HG02973 (cell line): ENCODE results near the gene CBLN1.

Source experiments
- ATAC-seq: cut with Tn5 transposase; IDR thresholded peaks from one replicate; pipeline ENCODE4 v1.9.1; 2021; ENCODE audit warnings: moderate library complexity; ENCODE audit not compliant: unreplicated experiment

Gene CBLN1

DNA sequence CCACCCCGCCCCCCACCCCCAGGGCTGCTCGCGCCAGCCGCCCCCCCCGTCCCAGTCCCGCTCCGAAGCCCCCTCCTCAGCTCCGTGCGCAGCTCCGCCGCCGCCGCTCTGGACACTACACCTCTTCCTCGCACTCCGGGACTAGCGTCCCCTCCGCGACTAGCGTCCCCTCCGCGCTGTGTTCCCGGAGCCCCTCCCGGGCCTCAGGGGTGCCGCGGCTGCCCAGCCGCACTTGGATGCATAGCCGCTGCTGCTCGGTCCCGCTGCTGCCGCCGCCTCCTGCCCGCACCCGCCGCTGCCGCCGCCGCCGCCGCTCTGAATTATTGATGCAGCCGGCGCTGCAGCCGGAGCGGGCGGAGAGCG is at the start of gene CBLN1:
Gene CBLN1 (minus strand): TSS at position 359 of the 363 bp plus-strand sequence. CDS start 373 bp downstream, outside the sequence.
- ATAC-seq = peak; percentile 12

DNA sequence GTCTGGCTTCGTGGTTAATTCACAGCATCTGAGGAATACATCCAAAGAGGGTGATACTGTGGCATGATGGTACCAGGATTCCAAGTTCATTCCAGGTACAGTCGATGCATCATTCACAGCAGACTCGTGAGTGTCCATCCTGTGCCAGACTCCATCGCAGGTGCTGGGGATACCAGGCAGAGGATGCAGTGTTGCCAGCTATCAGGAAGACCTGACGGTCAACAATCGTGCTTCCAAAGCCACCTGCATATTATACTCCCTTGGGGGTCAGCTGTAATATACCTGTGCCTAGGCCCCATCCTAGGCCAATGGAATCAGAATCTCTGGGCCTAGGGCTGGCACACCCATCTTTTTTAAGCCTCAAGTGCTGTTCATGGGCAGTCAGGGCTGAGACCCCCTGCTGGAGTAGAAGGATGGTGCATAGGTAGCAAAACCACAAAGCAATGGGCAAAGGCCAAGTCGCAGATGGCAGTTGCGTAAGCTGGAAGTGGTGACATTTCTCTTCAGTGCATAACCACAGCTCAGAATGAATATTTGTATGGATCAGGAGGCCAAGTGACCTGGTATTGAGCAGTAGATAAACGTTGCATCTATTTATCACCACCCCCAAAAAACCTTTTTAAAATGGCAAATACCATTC is 49.0 kb upstream of the CBLN1 start:
- ATAC-seq = no peak

DNA sequence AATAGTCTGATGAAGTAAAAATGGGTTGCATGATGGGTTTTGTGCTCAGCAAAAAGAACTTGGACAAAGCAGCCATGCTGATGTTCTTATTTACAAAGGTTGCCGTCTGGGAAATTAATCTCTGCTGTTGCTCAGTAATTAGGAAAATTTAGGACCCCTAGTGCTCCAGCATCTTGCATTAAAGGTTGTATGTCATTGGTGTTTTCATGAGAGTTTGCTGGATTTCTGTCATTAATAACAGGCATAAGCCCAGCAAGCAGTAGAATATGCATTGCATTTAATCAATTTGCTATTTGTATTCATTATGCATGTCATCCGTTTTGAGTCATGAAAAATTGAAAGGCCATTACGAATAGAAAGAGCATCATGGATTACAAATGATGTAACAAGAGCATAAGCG is 46.7 kb upstream of the CBLN1 start:
- no peak for ATAC-seq

DNA sequence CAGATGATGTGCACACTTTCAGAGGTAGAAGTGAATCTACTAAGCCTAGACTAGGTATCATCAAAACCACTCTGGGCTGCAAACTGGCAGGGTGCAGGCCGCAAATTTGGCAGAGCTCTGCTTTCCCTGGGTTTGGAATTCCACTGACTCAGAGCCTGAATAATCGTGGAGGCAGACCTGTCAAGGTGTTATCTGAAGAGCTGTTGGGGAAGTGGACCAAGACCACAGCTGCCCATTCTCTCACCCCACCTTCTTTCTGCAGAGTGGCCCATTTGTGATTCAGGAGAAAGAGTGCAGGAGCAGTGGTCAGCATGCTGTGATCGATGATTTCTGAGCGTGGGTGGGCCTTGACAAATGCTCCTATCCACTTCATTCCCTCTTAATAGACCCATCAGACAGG is 45.8 kb upstream of the CBLN1 start:
- no peak for ATAC-seq

DNA sequence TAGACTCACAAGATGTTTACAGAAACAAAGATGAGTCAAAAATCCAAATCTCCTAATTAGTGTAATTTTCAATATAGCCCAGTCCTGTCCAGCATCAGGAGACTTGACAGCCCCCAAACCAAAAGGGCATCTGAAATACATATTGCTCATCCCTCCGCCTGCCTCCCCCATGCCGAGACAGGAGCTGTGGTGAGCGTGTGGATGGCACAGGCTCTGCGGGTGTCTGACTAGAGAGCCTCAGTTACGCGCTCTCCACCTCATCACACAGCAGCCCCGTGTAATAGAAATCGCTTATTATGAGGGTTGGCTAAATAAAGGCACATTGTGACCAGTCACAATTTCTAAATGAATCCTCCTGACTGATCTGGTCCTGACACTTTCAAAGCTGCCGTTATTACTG is 43.1 kb upstream of the CBLN1 start:
- no peak for ATAC-seq

DNA sequence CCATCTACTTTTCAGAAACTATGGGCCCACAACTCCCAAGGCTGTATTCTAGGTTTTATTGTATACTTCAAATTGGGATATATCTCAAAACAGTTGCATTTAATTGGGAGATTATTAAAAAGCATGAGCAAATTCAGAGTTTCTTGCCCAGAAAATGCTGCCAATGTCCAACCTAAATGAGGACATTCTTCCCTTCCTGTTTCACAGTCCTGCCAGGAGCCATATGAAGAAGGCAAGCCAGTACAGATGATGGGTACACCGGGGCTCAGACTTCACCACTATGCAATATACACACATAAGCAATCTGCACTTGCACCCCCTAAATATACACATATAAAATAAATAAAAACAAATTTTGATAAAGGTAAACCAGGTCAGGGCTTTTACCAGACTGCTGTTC is 34.0 kb upstream of the CBLN1 start:
- ATAC-seq = no peak

DNA sequence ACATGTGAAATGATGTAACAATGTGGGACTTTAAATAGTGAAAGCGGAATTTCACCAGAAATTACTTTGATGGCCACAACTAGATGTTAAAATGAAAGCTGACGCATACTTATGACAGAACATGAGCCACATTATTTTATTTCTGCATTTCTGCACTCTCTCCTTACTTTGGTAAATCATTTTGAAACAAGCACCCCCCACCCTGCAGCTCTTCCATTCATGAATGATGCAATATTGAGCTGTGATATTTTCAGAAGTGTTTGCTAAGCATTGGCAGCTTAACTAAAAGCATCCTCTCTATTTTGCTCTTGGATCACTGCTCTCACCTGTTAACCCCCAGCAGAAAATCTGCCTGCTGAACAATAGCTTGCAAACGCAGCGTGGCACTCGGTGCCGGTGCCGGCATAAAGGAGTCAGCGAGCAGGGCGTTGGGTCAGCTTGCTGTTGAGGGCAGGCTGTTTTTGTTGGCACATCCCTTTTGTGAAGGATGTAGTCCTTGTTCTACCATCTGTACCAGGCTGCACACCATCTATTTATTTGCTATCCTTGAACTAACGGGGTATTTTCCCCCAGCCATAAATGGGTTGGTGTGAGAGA is 30.8 kb upstream of the CBLN1 start:
- no peak for ATAC-seq

DNA sequence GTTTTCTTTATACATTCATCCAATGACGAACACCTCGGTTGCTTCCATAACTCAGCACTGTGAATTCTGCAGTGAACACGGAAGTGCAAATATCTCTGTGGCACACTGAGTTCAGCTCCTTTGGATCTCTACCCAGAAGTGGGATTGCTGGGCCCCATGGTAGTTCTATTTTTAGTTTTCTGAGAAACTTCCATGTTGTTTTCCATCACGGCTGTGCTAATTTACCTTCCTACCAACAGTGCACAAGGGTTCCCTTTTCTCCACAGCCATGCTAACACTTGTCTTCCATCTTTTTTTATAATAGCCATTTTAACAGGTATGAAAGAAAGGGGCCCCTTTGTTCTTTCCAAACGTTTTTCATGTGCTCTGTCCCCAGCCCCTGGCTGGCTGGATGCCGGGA is 30.2 kb upstream of the CBLN1 start:
- no peak for ATAC-seq

DNA sequence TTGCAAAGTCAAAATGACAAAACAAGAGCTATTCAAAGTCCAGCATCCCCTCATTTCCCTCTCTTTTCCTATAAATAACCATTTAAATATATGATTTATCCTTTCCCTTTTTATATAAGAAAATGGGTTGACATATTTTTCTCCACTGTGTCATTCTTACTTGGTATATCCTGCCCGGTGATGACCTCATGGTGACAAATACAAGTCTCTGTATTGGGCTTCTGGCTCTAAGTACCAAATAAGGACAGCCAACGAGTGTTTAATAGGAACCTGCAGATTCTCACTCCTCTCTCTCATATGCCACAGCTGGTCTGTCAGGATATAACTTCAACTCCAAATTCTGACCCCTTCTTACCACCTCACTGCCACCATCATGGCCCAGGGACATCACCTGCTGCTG is 25.5 kb upstream of the CBLN1 start:
- no peak for ATAC-seq

DNA sequence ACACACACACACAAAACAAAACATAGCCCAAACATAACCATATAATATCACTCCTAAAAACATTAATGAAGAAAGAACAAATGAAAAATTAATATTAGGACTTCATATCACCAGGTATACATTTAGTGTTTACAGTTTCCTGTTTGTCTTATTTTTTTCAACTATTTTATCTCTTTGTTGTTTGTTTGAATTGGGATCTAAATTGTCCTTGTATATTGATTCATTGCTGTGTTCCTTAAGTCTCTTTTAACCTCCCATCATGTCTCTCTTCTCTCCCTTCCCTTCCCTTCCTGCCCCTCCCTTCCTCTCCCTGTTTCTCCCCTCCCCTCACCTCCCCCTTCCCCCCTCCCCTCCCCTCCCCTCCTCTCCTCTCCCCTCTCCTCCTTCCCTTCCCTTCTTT is 23.8 kb upstream of the CBLN1 start:
- ATAC-seq = no peak

DNA sequence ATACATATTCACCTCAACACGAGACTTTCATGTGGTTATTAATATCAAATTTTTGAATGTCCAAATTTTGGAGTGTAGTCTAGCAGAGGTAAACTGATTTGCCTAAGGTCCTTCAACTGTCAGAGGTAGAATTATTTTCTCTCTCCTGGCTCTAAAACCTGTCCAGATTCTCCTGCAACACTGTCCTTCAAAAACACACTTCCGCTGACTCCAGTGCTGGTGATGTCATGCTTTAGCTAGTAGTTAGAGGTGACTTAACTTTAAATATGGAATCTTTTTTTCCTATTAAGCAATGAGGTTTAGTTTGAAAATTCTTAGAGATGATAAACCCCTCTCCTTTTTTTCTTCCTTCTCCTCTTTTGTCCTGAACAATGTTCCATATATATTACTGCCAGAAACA is 10.8 kb upstream of the CBLN1 start:
- ATAC-seq = no peak

DNA sequence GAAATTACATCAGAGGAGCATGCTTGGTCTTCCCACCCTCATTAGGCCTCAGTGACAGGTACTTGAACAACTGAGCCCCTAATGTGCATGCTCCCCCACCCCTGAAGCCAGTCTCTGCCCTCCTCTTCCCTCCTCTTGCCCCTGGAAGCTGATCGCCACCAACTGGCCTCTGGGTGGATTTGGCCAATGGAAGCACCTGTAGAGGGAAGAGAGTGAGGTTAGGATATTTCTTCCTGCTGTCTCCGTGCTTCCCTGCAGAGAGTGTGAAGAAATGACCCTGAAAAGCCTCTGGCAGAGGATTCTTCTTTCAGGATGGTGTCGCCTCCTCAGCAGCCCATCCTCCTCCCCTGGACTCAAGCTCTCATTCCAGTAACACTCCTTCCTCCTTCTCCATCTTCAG is 5.9 kb upstream of the CBLN1 start:
- ATAC-seq = no peak

DNA sequence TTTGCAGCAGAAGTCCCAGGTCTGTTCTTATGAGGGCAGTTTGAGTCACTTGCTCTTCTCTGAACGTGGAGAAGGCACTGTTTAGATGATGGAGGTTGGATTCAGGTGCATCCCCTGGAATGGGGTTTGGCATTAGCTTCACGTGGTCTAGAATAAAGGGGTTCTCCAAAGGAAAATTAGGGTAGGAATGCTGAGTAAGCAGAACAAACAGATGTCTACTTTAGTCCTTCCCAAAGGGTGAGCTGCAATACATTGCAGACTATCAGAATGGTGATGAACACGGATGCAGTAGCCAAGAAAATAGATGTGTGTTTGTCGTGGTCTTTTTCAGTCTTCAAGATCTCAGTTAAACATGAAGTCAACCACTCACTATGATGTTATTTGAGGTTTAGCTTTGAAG is 3.3 kb upstream of the CBLN1 start:
- ATAC-seq = no peak

DNA sequence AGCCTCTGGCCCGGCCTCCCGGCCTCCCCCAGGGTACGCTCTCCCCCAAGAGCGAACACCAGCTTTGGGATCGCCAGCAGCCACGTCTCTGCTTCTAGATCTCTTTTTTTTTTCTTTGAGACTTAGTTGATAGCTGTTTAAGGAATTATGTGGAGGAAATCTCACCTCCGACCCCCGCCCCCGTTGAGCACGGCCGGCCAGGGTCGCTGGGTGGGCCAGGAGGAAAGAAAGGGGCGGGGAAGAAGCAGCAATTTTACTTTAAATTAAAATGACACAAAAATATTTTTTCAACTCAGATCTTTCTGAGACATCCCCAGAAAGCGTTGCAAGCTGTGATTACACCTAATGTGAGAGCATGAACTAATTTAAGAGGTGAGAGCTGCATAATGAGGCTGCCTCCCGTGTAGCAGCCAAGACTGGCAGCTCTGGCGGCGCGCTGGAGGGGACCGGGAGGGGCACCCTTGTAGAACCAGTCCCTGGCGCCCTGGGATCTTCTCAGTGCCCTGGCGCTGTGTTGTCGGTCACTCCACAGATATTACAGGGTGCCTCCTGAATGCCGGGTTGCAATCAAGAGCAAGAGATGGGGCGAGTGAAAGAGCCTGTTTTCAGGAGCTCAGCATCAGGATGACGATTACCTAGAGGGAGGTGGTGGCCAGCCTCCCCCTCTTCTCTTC is 1.9 kb upstream of the CBLN1 start:
- ATAC-seq = no peak

DNA sequence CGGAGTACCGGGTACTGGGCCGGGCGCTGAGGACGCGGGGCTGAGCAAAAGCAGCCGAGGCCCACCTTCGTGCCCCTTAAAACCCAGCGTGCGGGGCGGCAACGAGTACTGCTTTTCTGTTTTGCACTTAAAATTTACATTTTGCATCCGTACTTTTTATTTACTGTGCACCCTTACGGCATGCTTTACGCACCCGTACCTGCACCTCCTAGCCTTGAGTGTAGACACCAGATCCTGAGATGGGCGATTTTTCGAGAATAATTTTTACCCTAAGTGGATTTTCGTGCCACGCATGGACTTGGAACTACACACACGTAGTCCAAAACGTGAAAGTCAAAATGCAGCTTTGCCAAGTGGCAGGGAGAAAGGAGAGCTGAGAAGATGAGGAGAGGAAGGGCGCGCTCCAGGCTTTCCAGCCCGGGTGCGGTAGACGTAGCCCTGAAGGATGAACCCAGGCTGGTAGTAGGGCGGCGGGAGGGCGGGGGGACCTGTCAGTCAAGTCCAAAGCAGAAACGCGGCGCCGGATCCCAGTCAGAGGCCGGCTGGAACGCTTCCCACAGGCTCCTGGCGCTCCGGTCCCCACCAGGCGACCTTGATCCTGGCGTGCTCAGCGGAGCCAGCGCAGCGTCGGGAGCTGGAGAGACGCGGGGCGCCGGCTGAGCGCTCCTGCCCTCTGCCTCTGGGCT is 1.2 kb upstream of the CBLN1 start:
- ATAC-seq = no peak

DNA sequence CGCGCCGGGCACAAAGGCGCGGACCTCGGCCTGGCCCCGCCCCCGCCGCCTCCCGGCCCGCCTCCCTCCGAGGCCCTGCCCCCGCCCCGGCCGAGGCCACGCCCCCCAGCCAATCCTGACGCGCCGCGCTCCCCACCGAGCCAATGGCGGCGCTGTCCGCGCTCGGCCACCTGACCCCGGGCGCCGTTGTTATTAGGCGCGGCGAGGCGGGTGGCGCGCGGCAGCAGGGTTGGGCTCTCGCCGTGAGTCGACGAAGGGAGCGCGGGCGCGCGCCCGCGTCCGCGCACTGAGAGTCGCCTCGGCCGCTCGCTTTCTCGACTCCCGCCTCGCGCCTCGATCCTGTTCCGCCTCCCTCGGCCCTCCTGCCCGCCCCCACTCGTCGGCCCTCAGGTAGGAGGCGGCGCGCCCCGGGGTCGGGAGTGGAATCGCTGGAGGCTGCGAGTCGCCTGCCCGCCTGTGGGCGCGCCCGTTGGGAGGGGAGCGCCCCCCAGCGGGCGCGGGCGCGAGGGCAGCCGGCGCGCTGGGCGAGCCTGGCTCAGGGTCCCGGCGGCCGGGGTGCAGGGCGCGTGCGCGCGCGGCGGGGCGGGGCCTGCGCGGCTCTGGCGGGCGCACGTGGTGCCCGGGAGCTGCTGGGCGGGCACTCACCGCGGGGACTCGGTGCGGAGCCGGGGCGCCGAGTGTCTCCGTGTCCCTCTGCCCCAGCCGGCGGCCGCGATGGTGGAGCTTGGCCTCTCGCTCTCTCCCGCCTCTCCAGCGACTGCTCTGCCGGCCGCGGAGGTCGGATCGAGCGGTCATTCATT is 405 bp upstream of the CBLN1 start:
- ATAC-seq = peak; percentile 78

DNA sequence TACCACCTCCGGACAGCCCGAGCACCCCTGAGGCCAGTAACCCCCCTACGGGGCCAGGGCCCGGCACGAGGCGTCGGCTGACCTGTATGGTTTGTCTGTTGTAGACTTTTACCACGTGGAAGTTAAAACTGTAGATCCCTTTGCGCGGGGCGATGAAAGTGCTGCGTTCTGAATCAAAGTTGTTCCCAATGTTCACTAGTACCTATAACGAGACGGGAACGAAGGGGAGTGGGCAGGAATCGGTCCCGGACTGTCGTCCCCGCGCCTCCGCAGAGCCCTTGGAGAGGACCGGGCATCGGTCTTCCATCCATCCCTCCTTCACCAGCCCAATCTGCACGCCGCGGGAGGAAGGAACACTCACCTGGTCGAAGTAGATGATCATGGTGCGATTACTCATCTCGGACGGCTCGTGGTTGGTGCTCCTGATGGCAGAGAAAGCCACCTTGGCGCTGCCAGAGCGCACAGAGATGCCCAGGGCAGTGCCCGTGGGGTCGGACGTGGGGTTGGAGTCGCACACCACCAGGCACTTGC is 732 bp downstream of the CBLN1 start:
- no peak for ATAC-seq

DNA sequence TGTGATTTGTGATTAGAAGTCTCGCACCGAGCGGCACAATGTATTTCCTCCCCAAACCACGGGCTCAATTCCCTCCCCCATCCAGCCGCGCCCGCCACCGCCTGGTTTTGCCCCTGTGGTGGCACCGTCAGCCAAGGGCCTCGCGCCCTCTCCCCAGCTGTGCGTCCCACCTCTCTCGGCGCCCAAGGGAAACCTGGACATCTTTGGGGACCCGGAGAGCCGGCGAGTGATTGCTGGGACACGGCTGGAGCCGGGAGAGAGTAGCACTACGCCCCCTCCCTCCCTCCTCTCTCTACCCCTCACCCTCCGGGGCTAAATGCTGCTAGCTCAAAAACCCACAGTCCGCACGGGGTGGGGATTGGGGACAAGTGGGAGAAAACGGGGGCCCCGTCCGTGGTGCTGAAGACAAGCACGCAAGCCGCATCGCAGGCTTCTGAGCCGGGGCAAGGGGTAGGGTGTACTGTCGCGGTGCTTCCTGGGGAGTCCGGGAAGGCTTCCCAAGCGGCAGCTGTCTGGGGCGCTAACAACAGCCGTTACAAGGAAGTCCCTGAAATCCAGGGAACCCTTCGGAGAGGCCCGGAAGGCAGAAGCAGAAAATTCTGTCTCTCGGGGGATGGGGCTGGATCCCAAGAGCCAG is 1.4 kb downstream of the CBLN1 start:
- ATAC-seq = no peak

DNA sequence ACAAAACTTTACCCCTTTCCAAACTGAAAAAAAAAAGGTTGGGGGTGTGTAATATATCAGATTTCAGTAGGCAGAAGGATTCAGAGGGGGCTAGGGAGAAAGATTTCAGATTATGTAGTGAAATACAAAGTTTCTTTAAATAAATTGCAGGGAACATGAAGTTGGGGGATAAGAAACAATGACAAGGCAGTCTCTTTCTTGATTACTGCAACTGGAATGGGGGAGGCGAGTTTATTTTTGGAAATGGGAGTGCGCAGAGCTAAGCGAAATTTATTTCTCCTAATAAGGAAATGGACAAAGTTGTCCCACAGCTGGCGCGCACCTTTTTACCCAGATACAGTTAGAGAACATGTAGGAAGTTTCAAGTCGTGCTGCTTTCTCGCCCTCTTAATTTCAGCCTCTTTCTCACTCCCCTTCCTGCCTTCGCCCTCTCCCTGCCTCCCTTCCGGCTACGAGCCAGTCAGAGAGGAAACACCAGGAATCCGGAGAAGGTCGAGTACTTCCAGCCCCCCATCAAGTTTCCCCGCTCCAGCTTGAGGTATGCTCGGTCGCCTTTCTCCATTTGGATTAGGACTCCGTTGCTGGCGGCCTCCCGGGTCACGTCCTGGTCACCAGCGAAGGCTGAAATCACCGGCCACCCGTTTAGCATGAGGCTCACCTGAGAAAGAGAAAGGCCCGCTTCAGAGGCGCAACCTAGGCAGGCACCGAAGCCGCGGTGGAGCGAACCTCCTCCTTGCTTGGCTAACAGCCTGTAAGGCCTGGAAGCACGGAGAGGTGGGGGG is 2.5 kb downstream of the CBLN1 start:
- ATAC-seq = no peak

DNA sequence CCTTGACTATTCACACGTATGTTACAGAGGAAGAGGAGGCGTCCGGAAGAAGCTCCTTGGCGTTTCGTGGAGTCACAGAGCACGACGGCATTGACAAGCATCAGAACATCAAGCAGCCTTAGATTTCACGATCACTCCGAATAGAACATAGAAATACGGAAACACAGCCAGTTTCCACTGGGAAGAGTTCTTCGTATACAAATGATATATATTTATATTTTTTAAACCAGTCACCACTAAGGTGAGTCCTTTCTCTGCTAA is 3.1 kb downstream of the CBLN1 start:
- ATAC-seq = no peak
